ENCODE measurements around the gene TTC39B. TPM values are rescaled to one million over a fixed set of nuclear protein-coding genes. Genes with fewer than 3 reads are reported as not detected.

Gene TTC39B
- total RNA-seq, 1 donor from 2014 or later, result 4.1 TPM

- Histone ChIP-seq H3K4me2 (no peak overlapping the region), H3K79me2 (ENCODE audit: low read depth) (no peaks in the 10 kb centered on the region), H3K4me1 (peaks cover 3% of the 10 kb centered on the region), H3K9ac (no peak overlapping the region), H3F3A (ENCODE audit: low read depth) (no peaks in the 10 kb centered on the region), H4K20me1 (ENCODE audit: low read depth) (no peaks in the 10 kb centered on the region), H3K9me3 (ENCODE audit: low read depth) (no peaks in the 10 kb centered on the region), H2AFZ (replicated peaks) (no peak overlapping the region), H3K36me3 (no peaks in the 10 kb centered on the region), H3K4me3 (no peak overlapping the region), H3K27ac (no peak overlapping the region), H3K27me3 (no peaks in the 10 kb centered on the region)
- TF ChIP-seq EZH2phosphoT487 (IDR thresholded peaks at IDR 0.05) (no peak), EZH2 (IDR thresholded peaks at IDR 0.05) (no peak)
- TF ChIP-seq, protein P1, sequence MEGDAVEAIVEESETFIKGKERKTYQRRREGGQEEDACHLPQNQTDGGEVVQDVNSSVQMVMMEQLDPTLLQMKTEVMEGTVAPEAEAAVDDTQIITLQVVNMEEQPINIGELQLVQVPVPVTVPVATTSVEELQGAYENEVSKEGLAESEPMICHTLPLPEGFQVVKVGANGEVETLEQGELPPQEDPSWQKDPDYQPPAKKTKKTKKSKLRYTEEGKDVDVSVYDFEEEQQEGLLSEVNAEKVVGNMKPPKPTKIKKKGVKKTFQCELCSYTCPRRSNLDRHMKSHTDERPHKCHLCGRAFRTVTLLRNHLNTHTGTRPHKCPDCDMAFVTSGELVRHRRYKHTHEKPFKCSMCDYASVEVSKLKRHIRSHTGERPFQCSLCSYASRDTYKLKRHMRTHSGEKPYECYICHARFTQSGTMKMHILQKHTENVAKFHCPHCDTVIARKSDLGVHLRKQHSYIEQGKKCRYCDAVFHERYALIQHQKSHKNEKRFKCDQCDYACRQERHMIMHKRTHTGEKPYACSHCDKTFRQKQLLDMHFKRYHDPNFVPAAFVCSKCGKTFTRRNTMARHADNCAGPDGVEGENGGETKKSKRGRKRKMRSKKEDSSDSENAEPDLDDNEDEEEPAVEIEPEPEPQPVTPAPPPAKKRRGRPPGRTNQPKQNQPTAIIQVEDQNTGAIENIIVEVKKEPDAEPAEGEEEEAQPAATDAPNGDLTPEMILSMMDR (IDR thresholded peaks at IDR 0.05), result no peak
- no peaks in the 10 kb centered on the region for H3K27me3 Mint-ChIP-seq (ENCODE audit: insufficient read depth, low read depth)
- H3K27ac Mint-ChIP-seq, result peak overlapping the region; percentile 64
- no peaks in the 10 kb centered on the region for H3K36me3 Mint-ChIP-seq
- DNase-seq (ENCODE audit: low spot score), result peak; percentile 19
- H3K4me1 Mint-ChIP-seq, result peaks cover 20% of the 10 kb centered on the region
- H3K9me3 Mint-ChIP-seq, result no peaks in the 10 kb centered on the region
- H3K4me3 Mint-ChIP-seq, result no peak overlapping the region
Measured at GRCh38 chr9:15182101-15182551, 124.9 kb downstream of the TTC39B start.

DNA sequence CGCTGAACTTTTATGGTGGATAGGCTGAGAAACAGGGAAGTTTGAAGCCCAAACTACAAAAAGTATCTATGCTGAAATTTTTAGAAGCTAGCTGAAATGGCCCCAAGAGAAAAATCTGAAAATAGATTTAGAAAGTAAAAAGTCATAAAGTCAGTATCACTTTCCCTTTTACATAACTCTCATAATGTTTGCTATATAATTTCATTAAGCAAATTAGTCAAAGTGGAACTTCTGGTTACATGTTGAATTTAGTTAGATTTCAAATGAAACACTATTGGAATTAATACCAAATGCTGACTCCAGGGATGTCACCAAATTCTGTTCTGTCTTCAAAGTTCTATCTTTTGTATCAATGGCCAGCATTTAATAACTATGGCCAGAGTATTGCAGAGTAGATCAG is 126.9 kb downstream of the TTC39B start:
- Mint-ChIP-seq H3K27ac (no peak overlapping the region), H3K36me3 (no peaks in the 10 kb centered on the region), H3K9me3 (peaks cover 3% of the 10 kb centered on the region), H3K27me3 (ENCODE audit: insufficient read depth, low read depth) (no peaks in the 10 kb centered on the region), H3K4me1 (peaks cover 20% of the 10 kb centered on the region), H3K4me3 (no peak overlapping the region)
- Histone ChIP-seq H3K79me2 (ENCODE audit: low read depth) (no peaks in the 10 kb centered on the region), H3F3A (ENCODE audit: low read depth) (no peaks in the 10 kb centered on the region), H3K4me3 (no peak overlapping the region), H3K9me3 (ENCODE audit: low read depth) (no peaks in the 10 kb centered on the region), H3K4me2 (no peak overlapping the region), H3K27me3 (no peaks in the 10 kb centered on the region), H3K4me1 (peaks cover 3% of the 10 kb centered on the region), H3K36me3 (no peaks in the 10 kb centered on the region), H4K20me1 (ENCODE audit: low read depth) (no peaks in the 10 kb centered on the region), H2AFZ (replicated peaks) (no peak overlapping the region), H3K9ac (no peak overlapping the region), H3K27ac (no peak overlapping the region)
- DNase-seq (ENCODE audit: low spot score), result no peak
- TF ChIP-seq, protein P1 (IDR thresholded peaks at IDR 0.05), result no peak
- TF ChIP-seq EZH2 (IDR thresholded peaks at IDR 0.05) (no peak), EZH2phosphoT487 (IDR thresholded peaks at IDR 0.05) (no peak)

GRCh38 chr9:15178631-15179030 is 128.4 kb downstream of the TTC39B start:
- no peak for TF ChIP-seq EZH2phosphoT487 (IDR thresholded peaks at IDR 0.05)
- TF ChIP-seq, protein P1 (IDR thresholded peaks at IDR 0.05), result no peak
- H3K4me3 Mint-ChIP-seq, result no peak overlapping the region
- no peaks in the 10 kb centered on the region for H3K36me3 Mint-ChIP-seq

More at GRCh38 chr9:15178631-15179030, 128.4 kb downstream of the TTC39B start:
- Histone ChIP-seq H3K27me3 (no peaks in the 10 kb centered on the region), H3K27ac (no peak overlapping the region), H3K9ac (no peak overlapping the region), H3K79me2 (ENCODE audit: low read depth) (no peaks in the 10 kb centered on the region), H3K36me3 (no peaks in the 10 kb centered on the region), H4K20me1 (ENCODE audit: low read depth) (no peaks in the 10 kb centered on the region), H2AFZ (replicated peaks) (no peak overlapping the region), H3K4me2 (no peak overlapping the region), H3K4me3 (no peak overlapping the region), H3K9me3 (ENCODE audit: low read depth) (no peaks in the 10 kb centered on the region), H3F3A (ENCODE audit: low read depth) (no peaks in the 10 kb centered on the region), H3K4me1 (peaks cover 3% of the 10 kb centered on the region)
- no peaks in the 10 kb centered on the region for H3K27me3 Mint-ChIP-seq (ENCODE audit: insufficient read depth, low read depth)
- H3K9me3 Mint-ChIP-seq, result peaks cover 3% of the 10 kb centered on the region
- peaks cover 20% of the 10 kb centered on the region for H3K4me1 Mint-ChIP-seq
- no peak for DNase-seq (ENCODE audit: low spot score)
- H3K27ac Mint-ChIP-seq, result no peak overlapping the region

All from neural progenitor cell (in vitro differentiated cells).